Loucy (cell line): ENCODE measurements around the gene TNIP1.

Source experiments
- H2AFZ ChIP-seq: fragments of 200-600 bp; sonication (generic); 2 replicates; pipeline ENCODE4 v1.6.0; 2016; ENCODE audit warnings: antibody characterized with exemption, mild to moderate bottlenecking, low read length, moderate library complexity
- H3F3A ChIP-seq: fragments of 200-600 bp; 2 replicates; pipeline ENCODE4 v1.6.0; 2016; ENCODE audit warnings: antibody characterized with exemption, low read depth, mild to moderate bottlenecking
- H3K27me3 ChIP-seq: fragments of 200-600 bp; sonication (generic); 2 replicates; pipeline ENCODE4 v1.6.1; 2014; ENCODE audit warnings: low read length, mild to moderate bottlenecking; ENCODE audit not compliant: insufficient read depth, poor library complexity, severe bottlenecking
- H3K36me3 ChIP-seq: fragments of 200-600 bp; sonication (generic); 2 replicates; pipeline ENCODE4 v1.6.1; 2016; ENCODE audit warnings: low read length; ENCODE audit not compliant: insufficient read depth
- H3K4me1 ChIP-seq: fragments of 200-600 bp; sonication (generic); 2 replicates; pipeline ENCODE4 v1.5.1; 2014; ENCODE audit warnings: low read length, mild to moderate bottlenecking; ENCODE audit not compliant: insufficient read depth, poor library complexity, severe bottlenecking
- H3K4me2 ChIP-seq: fragments of 200-600 bp; sonication (generic); 2 replicates; pipeline ENCODE4 v1.6.0; 2014; ENCODE audit warnings: antibody characterized with exemption, low read length, low read depth, mild to moderate bottlenecking; ENCODE audit not compliant: poor library complexity, severe bottlenecking
- H3K4me3 ChIP-seq: fragments of 200-600 bp; sonication (generic); 2 replicates; pipeline ENCODE4 v1.5.1; 2014; ENCODE audit warnings: low read length, mild to moderate bottlenecking, mixed read lengths; ENCODE audit not compliant: poor library complexity, severe bottlenecking
- H3K79me2 ChIP-seq: fragments of 200-600 bp; sonication (generic); 2 replicates; pipeline ENCODE4 v1.6.1; 2014; ENCODE audit warnings: low read length; ENCODE audit not compliant: insufficient read depth
- H3K9ac ChIP-seq: fragments of 200-600 bp; sonication (generic); 2 replicates; pipeline ENCODE4 v1.6.0; 2014; ENCODE audit warnings: mild to moderate bottlenecking, low read depth, low read length, moderate library complexity; ENCODE audit not compliant: poor library complexity, severe bottlenecking
- H3K9me2 ChIP-seq: fragments of 200-600 bp; sonication (generic); replicated peaks from 2 replicates; pipeline ENCODE4 v1.6.1; 2016; ENCODE audit warnings: low read depth, low read length, mixed read lengths
- H3K9me3 ChIP-seq: fragments of 200-600 bp; sonication (generic); 2 replicates; pipeline ENCODE4 v1.6.1; 2014; ENCODE audit warnings: mild to moderate bottlenecking, antibody characterized with exemption, low read length, low read depth; ENCODE audit not compliant: insufficient read depth
- H4K20me1 ChIP-seq: fragments of 200-600 bp; sonication (generic); 2 replicates; pipeline ENCODE4 v1.6.0; 2014; ENCODE audit warnings: antibody characterized with exemption, low read length, mild to moderate bottlenecking; ENCODE audit not compliant: insufficient read depth, poor library complexity, severe bottlenecking
- EZH2phosphoT487 ChIP-seq: fragments of 200-600 bp; IDR thresholded peaks from 2 replicates; pipeline ENCODE4 v1.6.1; 2018; ENCODE audit warnings: antibody characterized with exemption, mild to moderate bottlenecking, moderate library complexity, borderline replicate concordance
- TF ChIP-seq, protein P1 (sequence below): fragments of 200-600 bp; sonication (generic); conservative IDR thresholded peaks from 2 replicates; pipeline ENCODE4 v1.5.1; 2014; ENCODE audit warnings: mild to moderate bottlenecking, antibody characterized with exemption, low read length

The TNIP1 gene, protein sequence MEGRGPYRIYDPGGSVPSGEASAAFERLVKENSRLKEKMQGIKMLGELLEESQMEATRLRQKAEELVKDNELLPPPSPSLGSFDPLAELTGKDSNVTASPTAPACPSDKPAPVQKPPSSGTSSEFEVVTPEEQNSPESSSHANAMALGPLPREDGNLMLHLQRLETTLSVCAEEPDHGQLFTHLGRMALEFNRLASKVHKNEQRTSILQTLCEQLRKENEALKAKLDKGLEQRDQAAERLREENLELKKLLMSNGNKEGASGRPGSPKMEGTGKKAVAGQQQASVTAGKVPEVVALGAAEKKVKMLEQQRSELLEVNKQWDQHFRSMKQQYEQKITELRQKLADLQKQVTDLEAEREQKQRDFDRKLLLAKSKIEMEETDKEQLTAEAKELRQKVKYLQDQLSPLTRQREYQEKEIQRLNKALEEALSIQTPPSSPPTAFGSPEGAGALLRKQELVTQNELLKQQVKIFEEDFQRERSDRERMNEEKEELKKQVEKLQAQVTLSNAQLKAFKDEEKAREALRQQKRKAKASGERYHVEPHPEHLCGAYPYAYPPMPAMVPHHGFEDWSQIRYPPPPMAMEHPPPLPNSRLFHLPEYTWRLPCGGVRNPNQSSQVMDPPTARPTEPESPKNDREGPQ

DNA sequence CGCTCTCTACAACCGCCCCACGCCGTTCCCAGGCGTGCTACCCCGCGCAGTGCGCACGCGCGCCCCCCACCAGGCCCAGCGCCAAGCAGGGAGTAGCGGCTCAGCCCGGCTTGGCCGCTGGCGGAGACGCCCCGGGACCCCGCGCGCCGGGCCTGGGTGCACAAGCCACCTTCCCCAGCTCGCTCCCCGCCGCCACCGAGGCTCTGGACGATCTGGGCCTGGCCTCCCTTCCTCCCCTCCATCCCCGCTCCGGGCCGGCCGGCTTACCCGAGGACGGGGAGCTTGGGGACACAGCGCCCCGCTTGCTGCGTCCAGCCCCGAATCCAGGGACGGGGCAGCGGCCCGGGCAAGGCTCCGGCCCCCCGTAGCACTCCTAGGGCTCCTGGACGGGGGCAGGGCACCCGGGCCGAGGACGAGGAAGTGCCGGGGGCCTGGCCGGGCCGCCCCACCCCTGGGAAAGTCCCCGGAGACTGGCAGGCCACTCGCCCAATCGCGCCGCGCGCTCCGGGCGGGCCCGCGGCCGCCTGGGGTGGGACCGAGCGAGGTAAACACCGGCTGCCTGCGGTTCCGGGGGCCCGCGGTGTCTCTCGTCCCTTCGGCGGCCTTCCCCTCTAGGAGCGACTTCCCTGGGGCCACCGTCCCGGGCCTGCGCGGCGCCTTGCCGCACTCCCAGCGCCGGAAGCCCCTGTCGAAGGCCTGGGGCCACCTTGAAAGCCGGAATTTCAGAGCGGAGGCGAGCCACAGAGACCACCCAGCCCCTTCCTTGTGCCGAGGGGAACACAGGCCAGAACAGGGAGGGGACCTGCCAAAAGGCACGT, at the start of gene TNIP1:
Gene TNIP1, minus strand, starts transcription at position 422 of the 818 bp plus-strand sequence. CDS start 15,939 bp downstream, outside the sequence.
- 0 out of 2 replicates have a peak, but pooled peaks cover 3% of the 10 kb centered on the region for H3F3A ChIP-seq
- H3K9me2 ChIP-seq: no peaks in the 10 kb centered on the region
- peak within 1 kb of the TSS; percentile 89 for H3K4me3 ChIP-seq
- peak within 1 kb of the TSS; percentile 92 for H2AFZ ChIP-seq
- H3K4me2 ChIP-seq: peak within 1 kb of the TSS; percentile 92
- peak within 1 kb of the TSS; percentile 91 for H3K9ac ChIP-seq
- no peak for TF ChIP-seq EZH2phosphoT487
- TF ChIP-seq, protein P1, sequence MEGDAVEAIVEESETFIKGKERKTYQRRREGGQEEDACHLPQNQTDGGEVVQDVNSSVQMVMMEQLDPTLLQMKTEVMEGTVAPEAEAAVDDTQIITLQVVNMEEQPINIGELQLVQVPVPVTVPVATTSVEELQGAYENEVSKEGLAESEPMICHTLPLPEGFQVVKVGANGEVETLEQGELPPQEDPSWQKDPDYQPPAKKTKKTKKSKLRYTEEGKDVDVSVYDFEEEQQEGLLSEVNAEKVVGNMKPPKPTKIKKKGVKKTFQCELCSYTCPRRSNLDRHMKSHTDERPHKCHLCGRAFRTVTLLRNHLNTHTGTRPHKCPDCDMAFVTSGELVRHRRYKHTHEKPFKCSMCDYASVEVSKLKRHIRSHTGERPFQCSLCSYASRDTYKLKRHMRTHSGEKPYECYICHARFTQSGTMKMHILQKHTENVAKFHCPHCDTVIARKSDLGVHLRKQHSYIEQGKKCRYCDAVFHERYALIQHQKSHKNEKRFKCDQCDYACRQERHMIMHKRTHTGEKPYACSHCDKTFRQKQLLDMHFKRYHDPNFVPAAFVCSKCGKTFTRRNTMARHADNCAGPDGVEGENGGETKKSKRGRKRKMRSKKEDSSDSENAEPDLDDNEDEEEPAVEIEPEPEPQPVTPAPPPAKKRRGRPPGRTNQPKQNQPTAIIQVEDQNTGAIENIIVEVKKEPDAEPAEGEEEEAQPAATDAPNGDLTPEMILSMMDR: no peak
- H4K20me1 ChIP-seq: peaks cover 44% of the 10 kb centered on the region
- H3K79me2 ChIP-seq: peaks cover 67% of the 10 kb centered on the region
- no peaks in the 10 kb centered on the region for H3K9me3 ChIP-seq
- H3K4me1 ChIP-seq: peaks cover 65% of the 10 kb centered on the region
- no peaks in the 10 kb centered on the region for H3K36me3 ChIP-seq
- H3K27me3 ChIP-seq: no peaks in the 10 kb centered on the region

DNA sequence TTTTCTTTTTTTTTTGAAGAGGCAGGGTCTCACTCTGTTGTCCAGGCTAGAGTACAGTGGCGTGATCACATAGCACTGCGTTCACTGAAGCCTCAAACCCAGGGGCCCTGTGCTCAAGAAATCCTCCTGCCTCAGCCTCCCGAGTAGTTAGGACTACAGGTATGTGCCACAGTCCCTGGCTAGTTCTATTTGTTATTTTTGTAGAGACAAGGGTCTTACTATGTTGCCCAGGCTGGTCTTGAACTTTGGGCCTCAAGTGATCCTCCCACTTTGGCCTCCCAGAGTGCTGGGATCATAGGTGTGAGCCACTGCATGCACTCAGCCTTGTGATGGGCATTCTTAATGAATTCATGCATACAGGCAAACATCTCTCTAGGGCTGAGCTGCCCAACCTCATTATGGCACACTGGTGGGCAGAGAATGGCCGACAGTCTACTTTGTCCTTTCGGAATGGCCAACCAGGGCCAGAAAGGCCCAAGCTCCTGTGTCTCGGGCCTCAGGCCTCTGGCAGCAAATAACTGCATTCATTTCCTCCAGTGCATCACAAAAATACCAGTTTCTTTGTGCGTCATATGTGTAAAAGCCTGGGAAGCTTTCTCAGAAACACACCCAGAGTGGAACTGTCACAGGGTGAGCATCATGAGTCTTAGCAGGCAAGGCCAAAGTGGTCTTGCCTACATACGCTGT, 49.5 kb upstream of the TNIP1 start:
- TF ChIP-seq EZH2phosphoT487: no peak
- TF ChIP-seq, protein P1: no peak
- no peaks in the 10 kb centered on the region for H3K9me2 ChIP-seq
- H3K9me3 ChIP-seq: no peaks in the 10 kb centered on the region
- H3F3A ChIP-seq: no peaks in the 10 kb centered on the region
- peaks cover 3% of the 10 kb centered on the region for H4K20me1 ChIP-seq
- no peak overlapping the region for H3K4me3 ChIP-seq
- no peak overlapping the region for H3K9ac ChIP-seq
- no peaks in the 10 kb centered on the region for H3K27me3 ChIP-seq
- H3K79me2 ChIP-seq: no peaks in the 10 kb centered on the region
- peaks cover 96% of the 10 kb centered on the region for H3K36me3 ChIP-seq
- no peak overlapping the region for H2AFZ ChIP-seq
- no peak overlapping the region for H3K4me2 ChIP-seq
- no peaks in the 10 kb centered on the region for H3K4me1 ChIP-seq

DNA sequence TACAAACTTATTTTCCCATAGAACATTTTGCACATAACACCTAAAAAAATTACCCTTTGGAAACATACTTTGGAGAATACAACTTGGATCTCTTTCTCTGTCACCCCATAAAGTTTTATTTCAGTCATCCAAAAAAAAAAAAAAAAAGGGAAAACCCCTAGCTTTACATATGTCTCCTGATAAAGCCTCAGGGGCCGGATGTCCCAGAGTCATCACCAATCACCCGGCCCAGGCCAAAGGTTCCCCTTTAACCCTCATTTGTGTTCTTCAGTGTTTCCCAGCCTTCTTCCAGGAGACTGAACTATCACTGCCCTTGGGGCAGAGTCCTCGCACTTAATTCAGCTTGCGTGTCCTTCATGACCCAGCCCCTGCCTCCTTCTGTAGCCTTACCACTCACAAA, 48.0 kb upstream of the TNIP1 start:
- H3K36me3 ChIP-seq: peaks cover 96% of the 10 kb centered on the region

More for the DNA sequence above, 48.0 kb upstream of the TNIP1 start:
- TF ChIP-seq, protein P1: no peak
- TF ChIP-seq EZH2phosphoT487: no peak
- no peaks in the 10 kb centered on the region for H3K9me2 ChIP-seq
- no peak overlapping the region for H3K9ac ChIP-seq
- no peaks in the 10 kb centered on the region for H3F3A ChIP-seq
- no peaks in the 10 kb centered on the region for H3K9me3 ChIP-seq
- H4K20me1 ChIP-seq: peaks cover 3% of the 10 kb centered on the region
- H2AFZ ChIP-seq: no peak overlapping the region
- no peaks in the 10 kb centered on the region for H3K4me1 ChIP-seq
- H3K79me2 ChIP-seq: no peaks in the 10 kb centered on the region
- H3K4me3 ChIP-seq: no peak overlapping the region
- H3K27me3 ChIP-seq: no peaks in the 10 kb centered on the region
- no peak overlapping the region for H3K4me2 ChIP-seq
